Left lung (tissue), 10 donors: Measurements from ENCODE around the gene PNLIPRP1. TPM values are rescaled to one million over a fixed set of nuclear protein-coding genes. Genes with fewer than 3 reads are reported as not detected.

Experiments used
- ATAC-seq: fragments of 200-7000 bp; cut with Tn5 transposase; one replicate; pipeline ENCODE4 v1.9.1; 2020; ENCODE audit warnings: moderate library complexity
- DNase-seq, 4 donors: peaks; one replicate each; pipeline ENCODE4 v3.0.0-alpha.2; 2013 to 2020
- H3K27ac ChIP-seq, 2 donors: fragments of 200-600 bp; sonication (generic) in 1 of 2; one replicate each; pipeline versions ENCODE4 v1.5.0 to v1.8.0; 2020 to 2021
- H3K27me3 ChIP-seq, 2 donors: fragments of 200-600 bp; sonication (generic) in 1 of 2; one replicate each; pipeline versions ENCODE4 v1.5.0 to v1.8.0; 2020 to 2021
- H3K36me3 ChIP-seq, 2 donors: fragments of 200-600 bp; sonication (generic) in 1 of 2; one replicate each; pipeline versions ENCODE4 v1.5.0 to v1.8.0; 2020 to 2021
- H3K4me1 ChIP-seq, 2 donors: fragments of 200-600 bp; one replicate each; pipeline ENCODE4 v1.8.0; 2021
- H3K4me3 ChIP-seq, 2 donors: fragments of 200-600 bp; sonication (generic) in 1 of 2; one replicate each; pipeline versions ENCODE4 v1.5.0 to v1.8.0; 2020 to 2021; ENCODE audit warnings: mild to moderate bottlenecking in 1 of 2
- H3K9me3 ChIP-seq, 2 donors: fragments of 200-600 bp; sonication (generic) in 1 of 2; one replicate each; pipeline versions ENCODE4 v1.5.0 to v1.8.0; 2020 to 2021
- CTCF ChIP-seq, 2 donors: fragments of 200-600 bp; sonication (generic) in 1 of 2; IDR thresholded peaks; one replicate each; pipeline versions ENCODE4 v1.5.0 to v1.8.0; 2021; ENCODE audit warnings: antibody characterized with exemption in 2 of 2
- intact Hi-C, 2 donors: fragments of 100-400 bp; cut with DNase I; formaldehyde crosslinking; loops; one replicate each; pipeline versions ENCODE4 v1.11.2 to v1.14.2; 2022
- polyA plus RNA-seq, 6 donors: library from polyadenylated mRNA; unstranded; fragments of 120-200 nt; gene quantifications; one replicate each; pipeline ENCODE4 v1.2.1, GENCODE V29; 2013; ENCODE audit not compliant: insufficient read length in 6 of 6
- total RNA-seq, 2 donors: library from RNA; stranded (reverse); fragmentation: NEBNext Ultra II Directional; extraction: Animal tissue kit (Norgen Biotek cat#: 25700); gene quantifications; one replicate each; pipeline ENCODE4 v1.2.1, GENCODE V29; 2021
- donor health status: DM: no; HTN: yes; CAD: no.
- donor health status: DM: no; HTN: no; CAD: no.

Gene PNLIPRP1
- total and polyA plus RNA-seq, 8 donors: 0.15 to 0.35 TPM; not detected in 6

- H3K9me3 ChIP-seq: no peaks in the 10 kb centered on the region
- peaks cover 0 to 10% of the 10 kb centered on the region in 2 donors for H3K27me3 ChIP-seq
- DNase-seq: no peak
- H3K36me3 ChIP-seq: no peaks in the 10 kb centered on the region
- intact Hi-C loops: no loop called here
- no peak overlapping the region for H3K27ac ChIP-seq
- H3K4me3 ChIP-seq: no peak overlapping the region
- H3K4me1 ChIP-seq: no peaks in the 10 kb centered on the region
- no peak for TF ChIP-seq CTCF (IDR thresholded peaks at IDR 0.05)
- ATAC-seq: no peak
Measured at GRCh38 chr10:116657863-116658551, 67.2 kb downstream of the PNLIPRP1 start.

Other genes with a start within 250 kb of the PNLIPRP1 start
- gene PNLIPRP3, start 163.1 kb upstream of the PNLIPRP1 start, total RNA-seq: under 1 TPM; 0.29 to 0.42 TPM
- gene PNLIPRP3, start 163.1 kb upstream of the PNLIPRP1 start, polyA plus RNA-seq: not detected
- not detected for gene PNLIP, start 45.0 kb upstream of the PNLIPRP1 start, total RNA-seq
- gene PNLIP, start 45.0 kb upstream of the PNLIPRP1 start, polyA plus RNA-seq: not detected
- not detected for gene PNLIPRP2, start 30.0 kb downstream of the PNLIPRP1 start, total RNA-seq
- not detected for gene PNLIPRP2, start 30.0 kb downstream of the PNLIPRP1 start, polyA plus RNA-seq
- 1 to 10 TPM; 9.1 to 9.9 TPM for gene HSPA12A, start 151.6 kb downstream of the PNLIPRP1 start, total RNA-seq
- gene HSPA12A, start 151.6 kb downstream of the PNLIPRP1 start, polyA plus RNA-seq: 10 to 100 TPM; 10.4 to 13.5 (median 12.9) TPM